Measurements from ENCODE around the gene BMPR1A. TPM values are rescaled to one million over a fixed set of nuclear protein-coding genes. Genes with fewer than 3 reads are reported as not detected.

BMPR1A gene
- total RNA-seq, 2 experiments from 2014 or later = 0.47 to 1.1 TPM

DNA sequence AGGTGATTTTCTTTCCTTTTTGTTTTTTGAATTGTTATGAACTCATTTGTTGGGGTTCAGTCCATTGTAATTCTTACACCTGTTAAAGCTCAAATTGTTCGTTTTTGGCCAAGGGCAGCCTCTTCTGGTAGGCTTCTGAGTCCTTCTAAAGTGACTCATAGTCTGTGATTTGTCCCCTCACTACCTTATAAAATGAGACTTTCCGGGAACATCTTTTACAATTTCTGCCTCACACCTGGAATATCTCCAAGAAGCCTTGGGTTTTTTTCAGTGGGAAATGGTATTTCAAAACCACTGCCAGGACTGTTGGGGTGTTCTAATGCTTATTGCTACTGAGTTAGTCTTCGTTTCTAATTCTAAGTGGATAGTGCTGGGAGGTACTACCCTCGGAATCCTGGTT lies 56.7 kb downstream of the BMPR1A start:
- Histone ChIP-seq H3K9me3 (ENCODE audit: low read length) (no peaks in the 10 kb centered on the region), H3K79me2 (ENCODE audit: insufficient read depth, low read depth, low read length) (no peaks in the 10 kb centered on the region), H3K4me3 (ENCODE audit: low read depth, low read length, poor library complexity, severe bottlenecking) (no peak overlapping the region), H3K27ac (ENCODE audit: low read depth, low read length, poor library complexity, severe bottlenecking) (no peak overlapping the region), H3K9me2 (ENCODE audit: insufficient read depth, low read length) (no peaks in the 10 kb centered on the region), H3K4me1 (ENCODE audit: insufficient read depth, low read length, poor library complexity, severe bottlenecking) (no peaks in the 10 kb centered on the region), H4K20me1 (ENCODE audit: insufficient read depth, low read length) (no peaks in the 10 kb centered on the region), H3K36me3 (ENCODE audit: insufficient read depth, low read length) (no peaks in the 10 kb centered on the region), H3K4me2 (ENCODE audit: low read length) (no peak overlapping the region), H2AFZ (ENCODE audit: low read length) (no peak overlapping the region)
- BruUV-seq (replicated peaks) = no TSS peak
- intact Hi-C loops (cut with micrococcal nuclease; ENCODE audit: unreplicated experiment) = no loop called here
- ChIA-PET POLR2A (no interaction called here), CTCF (ENCODE audit: unreplicated experiment) (no interaction called here)
- no peak for DNase-seq (ENCODE audit: low spot score)
- no peak for TF ChIP-seq CTCF (conservative IDR thresholded peaks at IDR 0.05; ENCODE audit: low read length)
- TF ChIP-seq EZH2phosphoT487 (IDR thresholded peaks at IDR 0.05; ENCODE audit: borderline replicate concordance, low read depth, low read length) = no peak

- BruUV-seq (replicated peaks) = no TSS peak
- Histone ChIP-seq H3K79me2 (ENCODE audit: insufficient read depth, low read depth, low read length) (no peaks in the 10 kb centered on the region), H3K4me3 (ENCODE audit: low read depth, low read length, poor library complexity, severe bottlenecking) (no peak overlapping the region), H3K4me2 (ENCODE audit: low read length) (no peak overlapping the region), H2AFZ (ENCODE audit: low read length) (no peak overlapping the region), H3K9me2 (ENCODE audit: insufficient read depth, low read length) (no peaks in the 10 kb centered on the region), H3K4me1 (ENCODE audit: insufficient read depth, low read length, poor library complexity, severe bottlenecking) (no peaks in the 10 kb centered on the region), H3K9me3 (ENCODE audit: low read length) (no peaks in the 10 kb centered on the region), H3K27ac (ENCODE audit: low read depth, low read length, poor library complexity, severe bottlenecking) (no peak overlapping the region), H4K20me1 (ENCODE audit: insufficient read depth, low read length) (no peaks in the 10 kb centered on the region), H3K36me3 (ENCODE audit: insufficient read depth, low read length) (no peaks in the 10 kb centered on the region)
- DNase-seq (ENCODE audit: low spot score) = no peak
- CTCF ChIA-PET (ENCODE audit: unreplicated experiment) = no interaction called here
- POLR2A ChIA-PET = no interaction called here
- intact Hi-C loops (cut with micrococcal nuclease; ENCODE audit: unreplicated experiment) = no loop called here
- TF ChIP-seq EZH2phosphoT487 (IDR thresholded peaks at IDR 0.05; ENCODE audit: borderline replicate concordance, low read depth, low read length) (no peak), CTCF (conservative IDR thresholded peaks at IDR 0.05; ENCODE audit: low read length) (no peak)
Measured at GRCh38 chr10:86813982-86814381, 57.6 kb downstream of the BMPR1A start.

GRCh38 chr10:86815035-86815617 lies 58.7 kb downstream of the BMPR1A start:
- TF ChIP-seq CTCF (conservative IDR thresholded peaks at IDR 0.05; ENCODE audit: low read length) = no peak
- TF ChIP-seq EZH2phosphoT487 (IDR thresholded peaks at IDR 0.05; ENCODE audit: borderline replicate concordance, low read depth, low read length) = no peak
- BruUV-seq (replicated peaks) = no TSS peak
- no peak overlapping the region for H3K4me3 ChIP-seq (ENCODE audit: low read depth, low read length, poor library complexity, severe bottlenecking)
- no peaks in the 10 kb centered on the region for H3K4me1 ChIP-seq (ENCODE audit: insufficient read depth, low read length, poor library complexity, severe bottlenecking)
- CTCF ChIA-PET (ENCODE audit: unreplicated experiment) = no interaction called here
- H2AFZ ChIP-seq (ENCODE audit: low read length) = no peak overlapping the region
- DNase-seq (ENCODE audit: low spot score) = no peak
- no peak overlapping the region for H3K27ac ChIP-seq (ENCODE audit: low read depth, low read length, poor library complexity, severe bottlenecking)
- no peaks in the 10 kb centered on the region for H3K9me3 ChIP-seq (ENCODE audit: low read length)
- no peaks in the 10 kb centered on the region for H3K36me3 ChIP-seq (ENCODE audit: insufficient read depth, low read length)
- H3K79me2 ChIP-seq (ENCODE audit: insufficient read depth, low read depth, low read length) = no peaks in the 10 kb centered on the region
- no peaks in the 10 kb centered on the region for H4K20me1 ChIP-seq (ENCODE audit: insufficient read depth, low read length)
- POLR2A ChIA-PET = no interaction called here
- intact Hi-C loops (cut with micrococcal nuclease; ENCODE audit: unreplicated experiment) = no loop called here
- H3K4me2 ChIP-seq (ENCODE audit: low read length) = no peak overlapping the region
- no peaks in the 10 kb centered on the region for H3K9me2 ChIP-seq (ENCODE audit: insufficient read depth, low read length)

All from OCI-LY7 (cell line).